ENCODE data around the gene TNFRSF17. TPM values are rescaled to one million over a fixed set of nuclear protein-coding genes. Genes with fewer than 3 reads are reported as not detected.
A peak's percentile ranks its signal among the peaks of the same experiment; 100 is the strongest.

The TNFRSF17 gene
- total and polyA plus RNA-seq, 9 of the 15 experiments (the other 6 are each of a cell fraction or from before 2014, with no cell fraction given) = not detected

DNA sequence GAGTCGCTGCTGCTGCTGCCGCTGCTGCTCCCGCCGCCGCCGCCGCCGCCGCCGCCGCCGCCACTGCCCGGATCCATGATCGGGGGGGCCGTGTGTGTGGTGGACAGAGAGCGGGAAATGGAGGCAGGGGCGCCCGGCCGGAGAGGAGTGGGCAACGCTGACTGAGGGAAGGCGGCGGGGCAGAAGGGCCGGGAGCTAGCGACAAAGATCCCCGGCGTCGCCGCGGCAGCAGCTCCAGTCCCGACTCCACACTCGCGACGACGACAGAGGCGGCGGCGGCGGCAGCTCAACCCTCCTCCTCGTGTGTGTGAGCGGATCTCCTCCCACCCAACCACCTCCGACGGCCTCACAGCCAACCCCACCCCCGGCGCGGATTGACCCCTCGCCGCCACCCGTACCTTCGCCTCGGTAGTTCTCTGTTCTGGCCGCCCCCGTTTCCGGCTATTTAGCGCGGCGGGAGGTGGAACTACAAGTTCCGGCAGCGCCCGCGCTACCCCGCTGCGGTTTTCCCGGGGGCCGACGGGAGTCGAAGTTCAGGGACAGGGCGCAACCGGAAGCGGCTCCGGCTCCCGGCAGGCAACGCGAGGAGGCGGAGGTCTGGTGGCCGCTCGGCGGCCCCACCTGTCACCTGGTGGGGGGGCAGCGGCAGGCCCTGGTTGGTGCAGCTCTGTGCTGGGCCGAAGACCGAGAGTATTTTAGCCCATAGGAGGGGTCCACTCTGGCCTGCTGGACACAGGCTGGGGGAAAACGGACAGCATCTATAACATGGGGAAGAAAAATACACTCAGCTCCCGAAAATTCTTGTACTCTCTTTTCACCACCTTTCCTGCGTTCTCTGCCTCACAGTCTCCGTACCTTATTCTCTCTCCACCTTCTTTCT is 49.1 kb upstream of the TNFRSF17 start, which contains the start of gene GSPT1 (continued):
- TF ChIP-seq, protein P1, sequence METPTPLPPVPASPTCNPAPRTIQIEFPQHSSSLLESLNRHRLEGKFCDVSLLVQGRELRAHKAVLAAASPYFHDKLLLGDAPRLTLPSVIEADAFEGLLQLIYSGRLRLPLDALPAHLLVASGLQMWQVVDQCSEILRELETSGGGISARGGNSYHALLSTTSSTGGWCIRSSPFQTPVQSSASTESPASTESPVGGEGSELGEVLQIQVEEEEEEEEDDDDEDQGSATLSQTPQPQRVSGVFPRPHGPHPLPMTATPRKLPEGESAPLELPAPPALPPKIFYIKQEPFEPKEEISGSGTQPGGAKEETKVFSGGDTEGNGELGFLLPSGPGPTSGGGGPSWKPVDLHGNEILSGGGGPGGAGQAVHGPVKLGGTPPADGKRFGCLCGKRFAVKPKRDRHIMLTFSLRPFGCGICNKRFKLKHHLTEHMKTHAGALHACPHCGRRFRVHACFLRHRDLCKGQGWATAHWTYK (CRISPR knock-in tag; IDR thresholded peaks at IDR 0.05) = peak; percentile 87; the same call in 1 of the 2 replicates
- TF ChIP-seq CHD2 (IDR thresholded peaks at IDR 0.05; ENCODE audit: low read depth, low read length) = peak; percentile 51; the same call in 1 of the 2 replicates
- peak; percentile 89 for TF ChIP-seq FIP1L1 (IDR thresholded peaks at IDR 0.05; ENCODE audit: low read depth, low read length, poor library complexity, severe bottlenecking)
- no peak for TF ChIP-seq ZNF347 (CRISPR knock-in tag; IDR thresholded peaks at IDR 0.05; ENCODE audit: low read depth)
- TF ChIP-seq SETDB1 (IDR thresholded peaks at IDR 0.05; ENCODE audit: low read length) = no peak
- TF ChIP-seq, protein P2, sequence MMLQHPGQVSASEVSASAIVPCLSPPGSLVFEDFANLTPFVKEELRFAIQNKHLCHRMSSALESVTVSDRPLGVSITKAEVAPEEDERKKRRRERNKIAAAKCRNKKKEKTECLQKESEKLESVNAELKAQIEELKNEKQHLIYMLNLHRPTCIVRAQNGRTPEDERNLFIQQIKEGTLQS (IDR thresholded peaks at IDR 0.05) = no peak
- TF ChIP-seq, protein P2 (CRISPR knock-in tag; conservative IDR thresholded peaks at IDR 0.05) = no peak
- no peak for TF ChIP-seq ZNF561 (CRISPR knock-in tag; conservative IDR thresholded peaks at IDR 0.05)
- peak; percentile 52 to 66; a peak in 3 of 4 replicates for TF ChIP-seq NRF1 (conservative IDR thresholded peaks at IDR 0.05 in 1 of 2, IDR thresholded peaks at IDR 0.05 in 1 of 2)
- TF ChIP-seq LARP7 (IDR thresholded peaks at IDR 0.05) = 0 out of 2 replicates have a peak, but pooled peaks have one; percentile 7
- TF ChIP-seq, protein P3, sequence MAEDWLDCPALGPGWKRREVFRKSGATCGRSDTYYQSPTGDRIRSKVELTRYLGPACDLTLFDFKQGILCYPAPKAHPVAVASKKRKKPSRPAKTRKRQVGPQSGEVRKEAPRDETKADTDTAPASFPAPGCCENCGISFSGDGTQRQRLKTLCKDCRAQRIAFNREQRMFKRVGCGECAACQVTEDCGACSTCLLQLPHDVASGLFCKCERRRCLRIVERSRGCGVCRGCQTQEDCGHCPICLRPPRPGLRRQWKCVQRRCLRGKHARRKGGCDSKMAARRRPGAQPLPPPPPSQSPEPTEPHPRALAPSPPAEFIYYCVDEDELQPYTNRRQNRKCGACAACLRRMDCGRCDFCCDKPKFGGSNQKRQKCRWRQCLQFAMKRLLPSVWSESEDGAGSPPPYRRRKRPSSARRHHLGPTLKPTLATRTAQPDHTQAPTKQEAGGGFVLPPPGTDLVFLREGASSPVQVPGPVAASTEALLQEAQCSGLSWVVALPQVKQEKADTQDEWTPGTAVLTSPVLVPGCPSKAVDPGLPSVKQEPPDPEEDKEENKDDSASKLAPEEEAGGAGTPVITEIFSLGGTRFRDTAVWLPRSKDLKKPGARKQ (CRISPR knock-in tag; IDR thresholded peaks at IDR 0.05) = no peak
- TF ChIP-seq TRIM24 (IDR thresholded peaks at IDR 0.05) = peak in 1 of 2 experiments; percentile 71; a peak in 2 of 4 replicates
- 0 out of 2 replicates have a peak, but pooled peaks have one; percentile 53 for TF ChIP-seq HNRNPL (IDR thresholded peaks at IDR 0.05; ENCODE audit: low read depth, low read length)
- peak; percentile 93 for TF ChIP-seq SUPT5H (IDR thresholded peaks at IDR 0.05)
- TF ChIP-seq KLF6 (CRISPR knock-in tag; IDR thresholded peaks at IDR 0.05; ENCODE audit: borderline replicate concordance) = peak; percentile 86; the same call in 1 of the 2 replicates
- peak; percentile 84 for TF ChIP-seq TBP (optimal IDR thresholded peaks at IDR 0.05; ENCODE audit: low read depth, low read length)
- no peak for TF ChIP-seq SNRNP70 (optimal IDR thresholded peaks at IDR 0.05; ENCODE audit: low read depth, low read length)
- TF ChIP-seq, protein P4, sequence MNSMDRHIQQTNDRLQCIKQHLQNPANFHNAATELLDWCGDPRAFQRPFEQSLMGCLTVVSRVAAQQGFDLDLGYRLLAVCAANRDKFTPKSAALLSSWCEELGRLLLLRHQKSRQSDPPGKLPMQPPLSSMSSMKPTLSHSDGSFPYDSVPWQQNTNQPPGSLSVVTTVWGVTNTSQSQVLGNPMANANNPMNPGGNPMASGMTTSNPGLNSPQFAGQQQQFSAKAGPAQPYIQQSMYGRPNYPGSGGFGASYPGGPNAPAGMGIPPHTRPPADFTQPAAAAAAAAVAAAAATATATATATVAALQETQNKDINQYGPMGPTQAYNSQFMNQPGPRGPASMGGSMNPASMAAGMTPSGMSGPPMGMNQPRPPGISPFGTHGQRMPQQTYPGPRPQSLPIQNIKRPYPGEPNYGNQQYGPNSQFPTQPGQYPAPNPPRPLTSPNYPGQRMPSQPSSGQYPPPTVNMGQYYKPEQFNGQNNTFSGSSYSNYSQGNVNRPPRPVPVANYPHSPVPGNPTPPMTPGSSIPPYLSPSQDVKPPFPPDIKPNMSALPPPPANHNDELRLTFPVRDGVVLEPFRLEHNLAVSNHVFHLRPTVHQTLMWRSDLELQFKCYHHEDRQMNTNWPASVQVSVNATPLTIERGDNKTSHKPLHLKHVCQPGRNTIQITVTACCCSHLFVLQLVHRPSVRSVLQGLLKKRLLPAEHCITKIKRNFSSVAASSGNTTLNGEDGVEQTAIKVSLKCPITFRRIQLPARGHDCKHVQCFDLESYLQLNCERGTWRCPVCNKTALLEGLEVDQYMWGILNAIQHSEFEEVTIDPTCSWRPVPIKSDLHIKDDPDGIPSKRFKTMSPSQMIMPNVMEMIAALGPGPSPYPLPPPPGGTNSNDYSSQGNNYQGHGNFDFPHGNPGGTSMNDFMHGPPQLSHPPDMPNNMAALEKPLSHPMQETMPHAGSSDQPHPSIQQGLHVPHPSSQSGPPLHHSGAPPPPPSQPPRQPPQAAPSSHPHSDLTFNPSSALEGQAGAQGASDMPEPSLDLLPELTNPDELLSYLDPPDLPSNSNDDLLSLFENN (IDR thresholded peaks at IDR 0.05; ENCODE audit: low read depth in 2 of 2, low read length in 2 of 2) = 0 out of 4 replicates have a peak, but pooled peaks of 1 of the 2 experiments have one; percentile 26
- TF ChIP-seq, protein P5, sequence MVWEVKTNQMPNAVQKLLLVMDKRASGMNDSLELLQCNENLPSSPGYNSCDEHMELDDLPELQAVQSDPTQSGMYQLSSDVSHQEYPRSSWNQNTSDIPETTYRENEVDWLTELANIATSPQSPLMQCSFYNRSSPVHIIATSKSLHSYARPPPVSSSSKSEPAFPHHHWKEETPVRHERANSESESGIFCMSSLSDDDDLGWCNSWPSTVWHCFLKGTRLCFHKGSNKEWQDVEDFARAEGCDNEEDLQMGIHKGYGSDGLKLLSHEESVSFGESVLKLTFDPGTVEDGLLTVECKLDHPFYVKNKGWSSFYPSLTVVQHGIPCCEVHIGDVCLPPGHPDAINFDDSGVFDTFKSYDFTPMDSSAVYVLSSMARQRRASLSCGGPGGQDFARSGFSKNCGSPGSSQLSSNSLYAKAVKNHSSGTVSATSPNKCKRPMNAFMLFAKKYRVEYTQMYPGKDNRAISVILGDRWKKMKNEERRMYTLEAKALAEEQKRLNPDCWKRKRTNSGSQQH (CRISPR knock-in tag; IDR thresholded peaks at IDR 0.05) = no peak

All from K562 (cell line).